GM23338 (cell line): ENCODE results near the gene NUP50. TPM values are rescaled to one million over a fixed set of nuclear protein-coding genes. Genes with fewer than 3 reads are reported as not detected.

Experiments used
- EZH2 ChIP-seq: fragments of 200-600 bp; sonication (generic); IDR thresholded peaks from one replicate; pipeline ENCODE4 v1.8.0; 2017; ENCODE audit warnings: antibody characterized with exemption, mild to moderate bottlenecking, low read depth; ENCODE audit not compliant: unreplicated experiment
- STAT1 ChIP-seq: IDR thresholded peaks from one replicate; pipeline ENCODE4 v1.6.1; 2016; ENCODE audit warnings: antibody characterized with exemption; ENCODE audit not compliant: unreplicated experiment
- polyA plus RNA-seq: library from polyadenylated mRNA; unstranded; fragments of >200 nt; fragmentation: Nextera tagmentation; extraction: Ambion mirVana; gene quantifications from 2 replicates; pipeline ENCODE4 v1.2.1, GENCODE V29; 2016
- total RNA-seq: library from RNA; depleted of rRNA; stranded (reverse); fragments of >200 nt; shearing (Covaris generic); gene quantifications from 2 replicates; pipeline ENCODE4 v1.2.3, GENCODE V29; 2014
- TF ChIP-seq, protein P1 (sequence below): fragments of 250-450 bp; sonication (Bioruptor Pico); IDR thresholded peaks from 2 replicates; pipeline ENCODE4 v1.5.0; 2020; ENCODE audit warnings: mild to moderate bottlenecking, moderate library complexity
- TF ChIP-seq, protein P2 (sequence below): IDR thresholded peaks from one replicate; pipeline ENCODE4 v1.6.1; 2018; ENCODE audit warnings: antibody characterized with exemption; ENCODE audit not compliant: unreplicated experiment
- TF ChIP-seq, protein P3 (sequence below): IDR thresholded peaks from 2 replicates; pipeline ENCODE4 v1.6.1; 2016; ENCODE audit warnings: antibody characterized with exemption

Gene NUP50
- total and polyA plus RNA-seq, 2 experiments from 2014 or later, result 45.9 to 96.6 TPM

DNA sequence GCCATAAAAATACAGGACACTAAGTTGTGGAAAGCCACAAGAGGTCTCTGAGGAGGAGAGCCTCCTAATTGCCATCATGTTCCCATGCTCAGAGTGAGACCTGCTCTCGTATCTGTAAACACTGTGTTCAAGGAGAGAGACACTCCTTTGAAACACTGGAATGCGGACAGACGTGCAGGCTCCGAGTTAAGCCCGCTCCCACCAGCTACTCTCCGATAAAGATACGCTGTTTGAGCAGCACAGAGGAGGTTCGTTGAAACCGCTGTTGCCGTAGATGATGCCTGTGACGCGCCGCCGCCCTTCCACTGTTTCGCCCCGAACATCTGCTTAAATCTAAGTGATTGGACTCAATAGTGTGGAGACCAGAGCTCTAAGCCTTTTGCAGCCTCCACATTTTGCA lies 25.1 kb downstream of the NUP50 start (continued):
- TF ChIP-seq, protein P1, sequence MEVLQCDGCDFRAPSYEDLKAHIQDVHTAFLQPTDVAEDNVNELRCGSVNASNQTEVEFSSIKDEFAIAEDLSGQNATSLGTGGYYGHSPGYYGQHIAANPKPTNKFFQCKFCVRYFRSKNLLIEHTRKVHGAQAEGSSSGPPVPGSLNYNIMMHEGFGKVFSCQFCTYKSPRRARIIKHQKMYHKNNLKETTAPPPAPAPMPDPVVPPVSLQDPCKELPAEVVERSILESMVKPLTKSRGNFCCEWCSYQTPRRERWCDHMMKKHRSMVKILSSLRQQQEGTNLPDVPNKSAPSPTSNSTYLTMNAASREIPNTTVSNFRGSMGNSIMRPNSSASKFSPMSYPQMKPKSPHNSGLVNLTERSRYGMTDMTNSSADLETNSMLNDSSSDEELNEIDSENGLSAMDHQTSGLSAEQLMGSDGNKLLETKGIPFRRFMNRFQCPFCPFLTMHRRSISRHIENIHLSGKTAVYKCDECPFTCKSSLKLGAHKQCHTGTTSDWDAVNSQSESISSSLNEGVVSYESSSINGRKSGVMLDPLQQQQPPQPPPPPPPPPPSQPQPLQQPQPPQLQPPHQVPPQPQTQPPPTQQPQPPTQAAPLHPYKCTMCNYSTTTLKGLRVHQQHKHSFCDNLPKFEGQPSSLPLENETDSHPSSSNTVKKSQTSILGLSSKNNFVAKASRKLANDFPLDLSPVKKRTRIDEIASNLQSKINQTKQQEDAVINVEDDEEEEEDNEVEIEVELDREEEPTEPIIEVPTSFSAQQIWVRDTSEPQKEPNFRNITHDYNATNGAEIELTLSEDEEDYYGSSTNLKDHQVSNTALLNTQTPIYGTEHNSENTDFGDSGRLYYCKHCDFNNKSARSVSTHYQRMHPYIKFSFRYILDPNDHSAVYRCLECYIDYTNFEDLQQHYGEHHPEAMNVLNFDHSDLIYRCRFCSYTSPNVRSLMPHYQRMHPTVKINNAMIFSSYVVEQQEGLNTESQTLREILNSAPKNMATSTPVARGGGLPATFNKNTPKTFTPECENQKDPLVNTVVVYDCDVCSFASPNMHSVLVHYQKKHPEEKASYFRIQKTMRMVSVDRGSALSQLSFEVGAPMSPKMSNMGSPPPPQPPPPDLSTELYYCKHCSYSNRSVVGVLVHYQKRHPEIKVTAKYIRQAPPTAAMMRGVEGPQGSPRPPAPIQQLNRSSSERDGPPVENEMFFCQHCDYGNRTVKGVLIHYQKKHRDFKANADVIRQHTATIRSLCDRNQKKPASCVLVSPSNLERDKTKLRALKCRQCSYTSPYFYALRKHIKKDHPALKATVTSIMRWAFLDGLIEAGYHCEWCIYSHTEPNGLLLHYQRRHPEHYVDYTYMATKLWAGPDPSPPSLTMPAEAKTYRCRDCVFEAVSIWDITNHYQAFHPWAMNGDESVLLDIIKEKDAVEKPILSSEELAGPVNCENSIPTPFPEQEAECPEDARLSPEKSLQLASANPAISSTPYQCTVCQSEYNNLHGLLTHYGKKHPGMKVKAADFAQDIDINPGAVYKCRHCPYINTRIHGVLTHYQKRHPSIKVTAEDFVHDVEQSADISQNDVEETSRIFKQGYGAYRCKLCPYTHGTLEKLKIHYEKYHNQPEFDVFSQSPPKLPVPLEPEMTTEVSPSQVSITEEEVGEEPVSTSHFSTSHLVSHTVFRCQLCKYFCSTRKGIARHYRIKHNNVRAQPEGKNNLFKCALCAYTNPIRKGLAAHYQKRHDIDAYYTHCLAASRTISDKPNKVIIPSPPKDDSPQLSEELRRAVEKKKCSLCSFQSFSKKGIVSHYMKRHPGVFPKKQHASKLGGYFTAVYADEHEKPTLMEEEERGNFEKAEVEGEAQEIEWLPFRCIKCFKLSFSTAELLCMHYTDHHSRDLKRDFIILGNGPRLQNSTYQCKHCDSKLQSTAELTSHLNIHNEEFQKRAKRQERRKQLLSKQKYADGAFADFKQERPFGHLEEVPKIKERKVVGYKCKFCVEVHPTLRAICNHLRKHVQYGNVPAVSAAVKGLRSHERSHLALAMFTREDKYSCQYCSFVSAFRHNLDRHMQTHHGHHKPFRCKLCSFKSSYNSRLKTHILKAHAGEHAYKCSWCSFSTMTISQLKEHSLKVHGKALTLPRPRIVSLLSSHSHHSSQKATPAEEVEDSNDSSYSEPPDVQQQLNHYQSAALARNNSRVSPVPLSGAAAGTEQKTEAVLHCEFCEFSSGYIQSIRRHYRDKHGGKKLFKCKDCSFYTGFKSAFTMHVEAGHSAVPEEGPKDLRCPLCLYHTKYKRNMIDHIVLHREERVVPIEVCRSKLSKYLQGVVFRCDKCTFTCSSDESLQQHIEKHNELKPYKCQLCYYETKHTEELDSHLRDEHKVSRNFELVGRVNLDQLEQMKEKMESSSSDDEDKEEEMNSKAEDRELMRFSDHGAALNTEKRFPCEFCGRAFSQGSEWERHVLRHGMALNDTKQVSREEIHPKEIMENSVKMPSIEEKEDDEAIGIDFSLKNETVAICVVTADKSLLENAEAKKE (CRISPR knock-in tag), result no peak
- TF ChIP-seq, protein P2, sequence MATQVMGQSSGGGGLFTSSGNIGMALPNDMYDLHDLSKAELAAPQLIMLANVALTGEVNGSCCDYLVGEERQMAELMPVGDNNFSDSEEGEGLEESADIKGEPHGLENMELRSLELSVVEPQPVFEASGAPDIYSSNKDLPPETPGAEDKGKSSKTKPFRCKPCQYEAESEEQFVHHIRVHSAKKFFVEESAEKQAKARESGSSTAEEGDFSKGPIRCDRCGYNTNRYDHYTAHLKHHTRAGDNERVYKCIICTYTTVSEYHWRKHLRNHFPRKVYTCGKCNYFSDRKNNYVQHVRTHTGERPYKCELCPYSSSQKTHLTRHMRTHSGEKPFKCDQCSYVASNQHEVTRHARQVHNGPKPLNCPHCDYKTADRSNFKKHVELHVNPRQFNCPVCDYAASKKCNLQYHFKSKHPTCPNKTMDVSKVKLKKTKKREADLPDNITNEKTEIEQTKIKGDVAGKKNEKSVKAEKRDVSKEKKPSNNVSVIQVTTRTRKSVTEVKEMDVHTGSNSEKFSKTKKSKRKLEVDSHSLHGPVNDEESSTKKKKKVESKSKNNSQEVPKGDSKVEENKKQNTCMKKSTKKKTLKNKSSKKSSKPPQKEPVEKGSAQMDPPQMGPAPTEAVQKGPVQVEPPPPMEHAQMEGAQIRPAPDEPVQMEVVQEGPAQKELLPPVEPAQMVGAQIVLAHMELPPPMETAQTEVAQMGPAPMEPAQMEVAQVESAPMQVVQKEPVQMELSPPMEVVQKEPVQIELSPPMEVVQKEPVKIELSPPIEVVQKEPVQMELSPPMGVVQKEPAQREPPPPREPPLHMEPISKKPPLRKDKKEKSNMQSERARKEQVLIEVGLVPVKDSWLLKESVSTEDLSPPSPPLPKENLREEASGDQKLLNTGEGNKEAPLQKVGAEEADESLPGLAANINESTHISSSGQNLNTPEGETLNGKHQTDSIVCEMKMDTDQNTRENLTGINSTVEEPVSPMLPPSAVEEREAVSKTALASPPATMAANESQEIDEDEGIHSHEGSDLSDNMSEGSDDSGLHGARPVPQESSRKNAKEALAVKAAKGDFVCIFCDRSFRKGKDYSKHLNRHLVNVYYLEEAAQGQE, result no peak
- TF ChIP-seq STAT1 (no peak), EZH2 (no peak)
- TF ChIP-seq, protein P3, sequence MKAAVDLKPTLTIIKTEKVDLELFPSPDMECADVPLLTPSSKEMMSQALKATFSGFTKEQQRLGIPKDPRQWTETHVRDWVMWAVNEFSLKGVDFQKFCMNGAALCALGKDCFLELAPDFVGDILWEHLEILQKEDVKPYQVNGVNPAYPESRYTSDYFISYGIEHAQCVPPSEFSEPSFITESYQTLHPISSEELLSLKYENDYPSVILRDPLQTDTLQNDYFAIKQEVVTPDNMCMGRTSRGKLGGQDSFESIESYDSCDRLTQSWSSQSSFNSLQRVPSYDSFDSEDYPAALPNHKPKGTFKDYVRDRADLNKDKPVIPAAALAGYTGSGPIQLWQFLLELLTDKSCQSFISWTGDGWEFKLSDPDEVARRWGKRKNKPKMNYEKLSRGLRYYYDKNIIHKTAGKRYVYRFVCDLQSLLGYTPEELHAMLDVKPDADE, result no peak
